GM12878 (cell line): Measurements from ENCODE around the gene GPC6. TPM values are rescaled to one million over a fixed set of nuclear protein-coding genes. Genes with fewer than 3 reads are reported as not detected.

ENCODE experiments used
- ATAC-seq: fragments of 200-7000 bp; cut with Tn5 transposase; 3 replicates; pipeline ENCODE4 v1.9.1; 2020; ENCODE audit warnings: mild to moderate bottlenecking, moderate library complexity
- BruUV-seq: library from RNA; stranded (reverse); fragments of 400-500 nt; replicated peaks from 2 replicates; lab custom pipeline; 2021; lab: Mats Ljungman, UMichigan
- CTCF ChIA-PET: fragments of 300-600 bp; sonication (Branson Sonifier 250); formaldehyde crosslinking; extraction: SDS; loops from one replicate; lab custom pipeline; 2021; ENCODE audit warnings: inconsistent platforms; lab: Yijun Ruan, JAX
- POLR2A ChIA-PET: fragments of 350-600 bp; formaldehyde crosslinking; extraction: SDS; loops from one replicate; lab custom pipeline; 2021; ENCODE audit warnings: inconsistent platforms; lab: Charles Lee
- RAD21 ChIA-PET: fragments of 300-600 bp; sonication (Branson Sonifier 250); formaldehyde crosslinking; loops from one replicate; lab custom pipeline; 2023; ENCODE audit warnings: antibody characterized with exemption; ENCODE audit not compliant: unreplicated experiment; lab: Charles Lee
- SMC1A ChIA-PET: fragments of 300-600 bp; sonication (Branson Sonifier 250); formaldehyde crosslinking; loops from one replicate; lab custom pipeline; 2023; ENCODE audit not compliant: unreplicated experiment, uncharacterized antibody; lab: Charles Lee
- DNase-seq: peaks from one replicate; pipeline ENCODE4 v3.0.0-alpha.2; 2011; ENCODE audit warnings: low read depth, low spot score
- FAIRE-seq: peaks from 3 replicates; lab custom pipeline; 2011; peaks lifted over from hg19 to GRCh38; lab: Jason Lieb, UNC
- H2AFZ ChIP-seq: 2 replicates; pipeline ENCODE4 v1.6.0; 2011; ENCODE audit warnings: low read depth, low read length, control low read depth; ENCODE audit not compliant: control insufficient read depth
- H3K27ac ChIP-seq: 2 replicates; pipeline ENCODE4 v1.5.1; 2011; ENCODE audit warnings: control low read depth; ENCODE audit not compliant: control insufficient read depth, insufficient read depth
- H3K27me3 ChIP-seq, 2 experiments: replicated peaks in 1 of 2; 2 replicates each; pipeline versions ENCODE4 v1.6.0 to v1.6.1; 2011; ENCODE audit warnings: low read length in 1 of 2; ENCODE audit not compliant: control insufficient read depth in 2 of 2, insufficient read depth in 2 of 2
- H3K36me3 ChIP-seq, 2 experiments: 2 replicates each; pipeline ENCODE4 v1.5.1; 2011; ENCODE audit warnings: low read length in 1 of 2; ENCODE audit not compliant: control insufficient read depth in 2 of 2, insufficient read depth in 2 of 2
- H3K4me1 ChIP-seq: 2 replicates; pipeline ENCODE4 v1.6.1; 2011; ENCODE audit warnings: mild to moderate bottlenecking, low read length, moderate library complexity, mixed read lengths; ENCODE audit not compliant: control insufficient read depth, insufficient read depth
- H3K4me2 ChIP-seq: 2 replicates; pipeline ENCODE4 v1.6.0; 2011; ENCODE audit warnings: control low read depth; ENCODE audit not compliant: control insufficient read depth, insufficient read depth
- H3K4me3 ChIP-seq: fragments of 200-600 bp; sonication (generic); 2 replicates; pipeline ENCODE4 v1.5.1; 2016
- H3K79me2 ChIP-seq: 2 replicates; pipeline ENCODE4 v1.6.0; 2011; ENCODE audit warnings: low read length; ENCODE audit not compliant: control insufficient read depth, insufficient read depth
- H3K9ac ChIP-seq: 2 replicates; pipeline ENCODE4 v1.8.0; 2011; ENCODE audit warnings: low read length, control low read depth, mixed read lengths; ENCODE audit not compliant: control insufficient read depth, insufficient read depth
- H3K9me3 ChIP-seq: replicated peaks from 3 replicates; pipeline ENCODE4 v1.5.1; 2011; ENCODE audit warnings: mild to moderate bottlenecking, low read length; ENCODE audit not compliant: control insufficient read depth, insufficient read depth
- H4K20me1 ChIP-seq: 2 replicates; pipeline ENCODE4 v1.6.0; 2011; ENCODE audit not compliant: control insufficient read depth, insufficient read depth
- ATF7 ChIP-seq: fragments of 450-650 bp; IDR thresholded peaks from 2 replicates; pipeline ENCODE4 v1.6.1; 2016; ENCODE audit warnings: low read depth, mild to moderate bottlenecking
- GABPA ChIP-seq: IDR thresholded peaks from 2 replicates; pipeline ENCODE4 v1.6.1; 2014; ENCODE audit warnings: antibody characterized with exemption, low read depth, mild to moderate bottlenecking, inconsistent platforms
- SMC3 ChIP-seq: IDR thresholded peaks from 2 replicates; pipeline ENCODE4 v1.6.1; 2011; ENCODE audit warnings: low read length, improper control_type of control experiment, borderline replicate concordance
- SRF ChIP-seq, 2 experiments: IDR thresholded peaks; 2 replicates each; pipeline ENCODE4 v1.6.1; 2011; ENCODE audit warnings: low read depth in 2 of 2, low read length in 2 of 2, mild to moderate bottlenecking in 1 of 2, moderate library complexity in 1 of 2
- YY1 ChIP-seq: IDR thresholded peaks from 2 replicates; pipeline ENCODE4 v1.6.1; 2011; ENCODE audit warnings: low read depth, mild to moderate bottlenecking, low read length
- ZNF274 ChIP-seq: IDR thresholded peaks from one replicate; pipeline ENCODE4 v1.8.0; 2011; ENCODE audit not compliant: insufficient read length, insufficient read depth
- in situ Hi-C: fragments of 300-500 bp; cut with MboI; formaldehyde crosslinking; loops from 9 replicates; pipeline ENCODE4 v1.14.3; 2018; ENCODE audit warnings: mixed read lengths
- intact Hi-C: fragments of 100-400 bp; cut with micrococcal nuclease; formaldehyde crosslinking; loops from one replicate; pipeline ENCODE4 v1.14.2; 2022; ENCODE audit not compliant: unreplicated experiment
- polyA plus RNA-seq, 11 experiments: library from polyadenylated mRNA; depleted of rRNA in 4 of 11; unstranded in 6 of 11; stranded (reverse) in 5 of 11; fragments of >200 nt; fragmentation: Nextera tagmentation in 4 of 11; fragmentation: Illumina TruSeq in 1 of 11; extraction: Ambion mirVana in 4 of 11; extraction: Trizol in 1 of 11; gene quantifications; 1 replicate in 1 of 11; 2 replicates in 10 of 11; pipeline versions ENCODE4 v1.2.1 to v1.2.3, GENCODE V29; 2011 to 2016; ENCODE audit warnings: inconsistent platforms in 2 of 11, missing spikeins in 2 of 11, low read depth in 1 of 11
- total RNA-seq, 4 experiments: library from RNA; depleted of rRNA in 3 of 4; stranded (reverse); fragments of >200 nt in 3 of 4; fragmentation: Illumina TruSeq in 1 of 4; extraction: Trizol in 1 of 4; gene quantifications; 2 replicates each; pipeline versions ENCODE4 v1.2.1 to v1.2.3, GENCODE V29; 2013 to 2021
- TF ChIP-seq, protein P1 (sequence below): IDR thresholded peaks from 2 replicates; pipeline ENCODE4 v1.6.1; 2011; ENCODE audit warnings: borderline replicate concordance, low read depth, mild to moderate bottlenecking, moderate library complexity, low read length; ENCODE audit not compliant: insufficient read depth, poor library complexity, severe bottlenecking
- TF ChIP-seq, protein P2 (sequence below): IDR thresholded peaks from 2 replicates; pipeline ENCODE4 v1.6.1; 2012; ENCODE audit warnings: low read length, inconsistent platforms

GPC6 gene
- total and polyA plus RNA-seq, 10 of the 15 experiments (the other 5 are each of a cell fraction or from before 2014, with no cell fraction given) = 0.03 to 0.04 (median 0.03) TPM; not detected in 7

- Histone ChIP-seq H3K4me2 (no peak overlapping the region), H2AFZ (no peak overlapping the region), H3K27ac (no peak overlapping the region), H3K9ac (no peak overlapping the region), H3K4me1 (no peaks in the 10 kb centered on the region), H3K27me3 (no peaks in the 10 kb centered on the region), H3K79me2 (no peaks in the 10 kb centered on the region), H3K36me3 (no peaks in the 10 kb centered on the region), H3K4me3 (no peak overlapping the region), H4K20me1 (no peaks in the 10 kb centered on the region), H3K9me3 (no peaks in the 10 kb centered on the region)
- no peak for DNase-seq
- ChIA-PET POLR2A (no interaction called here), RAD21 (no interaction called here), CTCF (no interaction called here), SMC1A (no interaction called here)
- in situ Hi-C loops (no loop called here), intact Hi-C loops (no loop called here)
- no peak for TF ChIP-seq GABPA
- TF ChIP-seq, protein P1, sequence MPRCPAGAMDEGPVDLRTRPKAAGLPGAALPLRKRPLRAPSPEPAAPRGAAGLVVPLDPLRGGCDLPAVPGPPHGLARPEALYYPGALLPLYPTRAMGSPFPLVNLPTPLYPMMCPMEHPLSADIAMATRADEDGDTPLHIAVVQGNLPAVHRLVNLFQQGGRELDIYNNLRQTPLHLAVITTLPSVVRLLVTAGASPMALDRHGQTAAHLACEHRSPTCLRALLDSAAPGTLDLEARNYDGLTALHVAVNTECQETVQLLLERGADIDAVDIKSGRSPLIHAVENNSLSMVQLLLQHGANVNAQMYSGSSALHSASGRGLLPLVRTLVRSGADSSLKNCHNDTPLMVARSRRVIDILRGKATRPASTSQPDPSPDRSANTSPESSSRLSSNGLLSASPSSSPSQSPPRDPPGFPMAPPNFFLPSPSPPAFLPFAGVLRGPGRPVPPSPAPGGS = no peak
- TF ChIP-seq YY1 = no peak
- TF ChIP-seq ATF7 = no peak
- TF ChIP-seq, protein P2, sequence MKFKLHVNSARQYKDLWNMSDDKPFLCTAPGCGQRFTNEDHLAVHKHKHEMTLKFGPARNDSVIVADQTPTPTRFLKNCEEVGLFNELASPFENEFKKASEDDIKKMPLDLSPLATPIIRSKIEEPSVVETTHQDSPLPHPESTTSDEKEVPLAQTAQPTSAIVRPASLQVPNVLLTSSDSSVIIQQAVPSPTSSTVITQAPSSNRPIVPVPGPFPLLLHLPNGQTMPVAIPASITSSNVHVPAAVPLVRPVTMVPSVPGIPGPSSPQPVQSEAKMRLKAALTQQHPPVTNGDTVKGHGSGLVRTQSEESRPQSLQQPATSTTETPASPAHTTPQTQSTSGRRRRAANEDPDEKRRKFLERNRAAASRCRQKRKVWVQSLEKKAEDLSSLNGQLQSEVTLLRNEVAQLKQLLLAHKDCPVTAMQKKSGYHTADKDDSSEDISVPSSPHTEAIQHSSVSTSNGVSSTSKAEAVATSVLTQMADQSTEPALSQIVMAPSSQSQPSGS = no peak
- TF ChIP-seq SRF (IDR thresholded peaks at IDR 0.05; ENCODE audit: low read depth in 2 of 2, low read length in 2 of 2) = no peak
- no peak for TF ChIP-seq SMC3
- TF ChIP-seq ZNF274 = no peak
- FAIRE-seq = no peak
- no peak for ATAC-seq
- BruUV-seq = no TSS peak
These were observed 729.3 kb downstream of the GPC6 start for GRCh38 chr13:93955904-93956303.
